ENCODE results near the gene PNMA6A.

GRCh38 chrX:153063315-153063714, 8.9 kb upstream of the PNMA6A start:
- no peak for TF ChIP-seq CTCF (IDR thresholded peaks at IDR 0.05; ENCODE audit: borderline replicate concordance, extremely low read depth, low read length, poor library complexity, severe bottlenecking)
- no peak for TF ChIP-seq EZH2 (IDR thresholded peaks at IDR 0.05; ENCODE audit: borderline replicate concordance, low read depth, low read length, severe bottlenecking)
